CD4-positive, alpha-beta T cell treated with Interleukin-2 at 100 ng/mL for 4 hours (primary cell): Measurements from ENCODE around the gene CLSTN2.

Experiments
- DNase-seq: peaks from one replicate; pipeline ENCODE4 v3.0.0-alpha.2; 2020; ENCODE audit warnings: low spot score

Gene CLSTN2

GRCh38 chr3:140236836-140237501, 302.0 kb downstream of the CLSTN2 start:
- no peak for DNase-seq

GRCh38 chr3:140238646-140239314, 303.8 kb downstream of the CLSTN2 start:
- DNase-seq, result no peak

- no peak for DNase-seq
Measured at GRCh38 chr3:140242818-140243276, 307.9 kb downstream of the CLSTN2 start.

- DNase-seq, result no peak
Measured at GRCh38 chr3:140243575-140243974, 308.6 kb downstream of the CLSTN2 start.

- no peak for DNase-seq
Measured at GRCh38 chr3:140244893-140245292, 309.9 kb downstream of the CLSTN2 start.

GRCh38 chr3:140246578-140246977, 311.6 kb downstream of the CLSTN2 start:
- no peak for DNase-seq

- DNase-seq, result no peak
Measured at GRCh38 chr3:140247775-140248174, 312.8 kb downstream of the CLSTN2 start.

DNA sequence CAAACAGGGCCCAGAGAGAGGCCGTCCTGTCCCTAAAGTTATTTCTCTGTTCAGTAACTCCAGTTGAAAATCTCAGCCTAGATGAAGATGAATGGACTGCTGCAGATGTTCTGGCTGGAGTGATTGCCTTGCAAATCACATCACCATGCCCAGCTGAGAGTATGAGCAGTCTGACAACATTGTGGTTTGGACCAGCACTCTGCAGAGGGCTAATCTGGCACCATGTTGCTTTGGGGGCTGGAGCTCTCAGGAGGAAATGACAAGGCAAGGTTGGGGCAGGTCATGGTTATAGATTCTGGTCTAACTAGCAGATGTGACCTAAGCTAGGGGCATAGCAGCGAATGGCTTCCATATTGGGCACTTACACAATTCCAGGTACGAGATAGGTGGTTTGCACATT, 314.2 kb downstream of the CLSTN2 start:
- DNase-seq, result no peak

DNA sequence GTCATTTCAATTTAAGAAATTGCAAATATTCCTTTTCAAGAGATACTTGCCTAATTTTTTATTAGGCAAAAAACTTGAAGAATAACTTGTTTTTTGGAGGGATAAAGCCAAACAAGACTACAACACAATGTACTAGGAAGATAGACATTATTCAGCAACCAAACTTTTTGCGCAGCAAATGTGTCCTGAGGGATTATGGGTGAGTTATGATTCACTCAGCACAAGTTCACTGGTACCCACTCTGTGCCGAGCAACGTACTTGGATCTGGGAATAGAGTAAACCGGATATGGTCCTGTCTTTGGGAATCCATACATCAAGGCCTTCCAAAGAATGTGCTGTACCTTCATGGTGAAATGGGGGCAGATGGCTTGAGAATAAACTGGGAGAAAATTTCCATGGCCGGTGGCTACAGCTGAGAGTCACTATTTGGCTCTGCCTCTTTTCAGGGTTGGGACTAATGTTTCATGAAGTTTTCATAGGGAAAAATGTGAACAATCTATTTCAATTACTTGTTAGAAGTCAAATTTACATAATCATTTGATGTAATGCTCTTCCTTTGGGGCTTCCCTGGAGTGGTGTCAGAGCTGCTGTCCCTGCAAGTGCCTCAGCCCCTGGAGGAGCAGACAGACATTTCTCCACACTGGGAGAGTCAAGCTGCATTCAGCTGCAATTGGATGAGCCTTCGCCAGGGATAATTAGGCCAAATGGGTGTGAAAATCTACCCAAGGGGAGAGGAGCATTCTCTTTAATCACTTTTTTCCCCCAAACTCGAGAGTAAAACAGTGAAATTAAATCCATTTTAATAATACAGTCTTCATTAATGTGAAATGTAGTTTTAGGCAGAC, 315.2 kb downstream of the CLSTN2 start:
- no peak for DNase-seq

- no peak for DNase-seq
Measured at GRCh38 chr3:140250945-140251344, 316.0 kb downstream of the CLSTN2 start.

DNA sequence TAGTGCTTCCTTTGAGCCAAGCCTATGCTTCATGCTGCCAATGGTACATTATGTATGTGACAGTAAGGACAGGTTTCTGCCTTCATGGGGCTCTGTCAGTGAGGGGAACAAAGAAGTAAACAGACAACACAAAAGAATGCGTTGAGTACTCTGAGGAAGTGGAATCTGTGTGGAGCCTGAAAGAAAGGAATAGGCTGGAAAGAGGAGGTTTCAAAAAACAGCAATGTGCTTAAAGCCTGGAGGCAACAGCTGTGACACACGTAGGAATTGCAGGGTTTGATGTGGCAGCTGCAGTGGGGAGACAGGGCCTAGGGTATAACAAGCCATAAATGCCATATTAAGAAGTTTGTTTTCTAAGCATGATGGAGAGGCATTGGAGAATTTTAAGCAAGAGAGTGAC, 316.7 kb downstream of the CLSTN2 start:
- no peak for DNase-seq

GRCh38 chr3:140252812-140253656, 318.0 kb downstream of the CLSTN2 start:
- DNase-seq, result no peak

- DNase-seq, result no peak
Measured at GRCh38 chr3:140258222-140258724, 323.3 kb downstream of the CLSTN2 start.

DNA sequence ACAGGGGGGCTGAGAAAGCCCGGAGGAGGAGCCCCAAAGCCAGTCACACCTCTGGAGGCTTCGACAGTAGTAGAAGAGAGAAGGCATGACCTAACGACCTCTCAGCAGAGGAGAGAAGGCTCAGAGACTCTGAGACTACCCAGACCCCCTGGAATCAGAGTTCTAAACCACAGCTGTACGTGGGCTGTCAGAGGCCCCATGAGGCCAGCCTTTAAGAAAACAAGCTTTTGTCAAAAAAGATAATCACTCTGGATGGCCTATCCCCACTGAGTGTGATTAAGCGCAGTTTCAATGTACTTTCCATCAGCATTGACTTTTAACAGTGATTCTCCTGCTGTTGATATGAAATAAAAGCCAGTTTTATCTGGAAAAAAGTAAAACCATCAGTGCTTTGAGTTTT, 330.3 kb downstream of the CLSTN2 start:
- DNase-seq, result no peak

GRCh38 chr3:140268103-140268502, 333.1 kb downstream of the CLSTN2 start:
- DNase-seq, result no peak

- DNase-seq, result no peak
Measured at GRCh38 chr3:140268610-140269009, 333.6 kb downstream of the CLSTN2 start.

DNA sequence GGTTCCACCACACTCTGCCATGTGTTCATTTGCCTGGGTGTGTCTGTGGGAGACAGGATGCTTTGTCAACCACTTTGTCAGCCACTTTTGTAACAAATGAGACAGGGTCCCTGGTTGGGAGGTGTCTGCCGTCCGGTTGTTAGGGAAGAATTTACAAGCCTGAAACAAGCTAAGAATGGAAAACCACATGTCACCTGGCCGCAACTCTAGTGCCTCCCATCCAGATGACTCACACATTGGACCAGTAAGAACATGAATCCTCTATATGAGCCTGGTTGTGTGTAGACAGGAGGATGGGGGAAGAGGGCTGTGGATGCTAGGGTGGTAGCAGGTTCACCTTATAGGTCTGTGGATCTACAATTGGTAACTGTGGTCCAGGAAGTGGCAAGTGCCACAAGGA, 335.3 kb downstream of the CLSTN2 start:
- DNase-seq, result no peak

DNA sequence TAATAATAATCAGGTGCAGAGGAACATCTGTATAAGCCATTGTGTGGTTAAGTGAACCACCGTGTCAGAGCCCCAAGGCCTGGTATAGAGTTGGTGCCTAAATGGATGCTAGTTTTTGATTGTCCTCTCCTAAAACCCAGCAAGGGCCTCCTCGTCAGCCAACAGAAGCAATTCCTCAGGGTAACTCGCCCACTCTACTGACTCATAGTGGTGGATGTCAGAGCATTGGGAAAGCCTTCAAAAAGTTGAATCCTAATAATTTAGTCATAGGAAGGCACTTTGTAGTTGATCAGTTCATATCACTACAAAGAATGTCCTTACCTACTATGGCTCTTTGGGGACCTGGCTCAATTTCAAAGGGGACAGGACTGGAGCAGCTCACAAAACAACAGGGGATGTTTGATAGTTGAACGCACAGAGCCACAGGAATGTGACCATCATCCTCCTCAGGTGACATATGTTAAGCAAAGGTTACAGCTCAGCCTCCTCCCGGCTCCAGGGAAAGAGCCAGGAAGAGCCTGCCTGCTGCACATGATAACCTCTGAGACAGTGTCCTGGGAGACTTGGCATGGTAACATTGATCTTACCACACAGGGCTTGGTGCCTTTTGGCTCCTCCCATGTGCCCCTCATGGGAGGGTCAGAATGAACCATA, 338.7 kb downstream of the CLSTN2 start:
- no peak for DNase-seq

DNA sequence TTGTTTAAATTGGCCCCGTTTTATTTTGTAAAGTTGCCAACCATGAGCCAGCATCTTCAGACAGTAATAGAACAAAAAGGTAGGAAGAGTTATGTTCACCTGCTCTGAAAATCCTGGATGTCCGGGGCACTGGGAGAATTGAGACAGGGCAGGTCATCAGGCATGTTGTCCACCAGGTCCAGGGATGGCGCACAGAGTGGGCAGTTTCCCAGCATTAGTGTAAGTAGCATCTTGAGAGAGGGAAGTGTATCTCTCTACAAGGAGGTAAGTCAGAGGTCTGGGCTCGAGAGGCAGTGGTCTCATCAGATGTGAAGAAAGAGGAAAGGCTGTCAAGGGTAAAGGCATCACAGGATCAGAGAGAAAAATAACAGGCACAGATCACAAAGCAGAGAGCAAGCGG, 339.4 kb downstream of the CLSTN2 start:
- DNase-seq, result no peak

DNA sequence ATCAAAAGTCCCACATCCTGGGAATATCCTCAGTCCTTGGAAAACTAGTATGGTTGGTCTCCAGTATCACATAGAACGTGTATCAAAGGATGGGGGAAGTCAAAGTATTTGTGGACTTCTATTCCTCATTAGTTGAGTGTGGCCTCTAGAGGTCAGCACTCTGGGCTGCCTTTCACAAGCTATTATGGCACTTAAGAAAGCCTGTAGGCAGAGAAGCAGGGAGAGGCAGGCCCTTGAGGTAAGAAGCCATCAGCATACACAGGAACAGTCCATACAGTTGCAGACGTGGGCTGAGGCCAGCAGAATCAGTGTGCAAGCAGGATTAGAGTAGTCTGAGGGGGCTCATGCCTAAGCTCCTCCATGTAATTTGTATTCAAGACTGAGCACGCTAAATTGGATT, 341.7 kb downstream of the CLSTN2 start:
- no peak for DNase-seq

DNA sequence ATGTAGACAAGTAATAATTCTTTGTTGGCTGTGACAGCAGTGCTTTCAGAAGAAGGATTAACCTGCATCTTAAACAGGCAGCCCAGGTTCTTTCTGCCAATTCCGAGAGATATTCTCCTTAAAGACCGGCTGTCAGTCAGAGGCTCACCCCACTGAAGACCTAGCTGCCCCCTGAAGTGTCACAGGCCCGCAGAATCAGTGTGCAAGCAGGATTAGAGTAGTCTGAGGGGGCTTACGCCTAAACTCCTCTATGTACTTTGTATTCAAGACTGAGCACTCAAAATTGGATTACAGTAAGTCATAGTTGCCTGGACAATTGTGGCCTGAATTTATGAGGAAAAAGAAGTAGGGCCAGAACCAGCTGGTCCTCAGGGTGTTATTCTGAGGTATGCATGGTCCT, 342.9 kb downstream of the CLSTN2 start:
- DNase-seq, result no peak
